ENCODE measurements around the gene SLC25A21. TPM values are rescaled to one million over a fixed set of nuclear protein-coding genes. Genes with fewer than 3 reads are reported as not detected.
A peak's percentile ranks its signal among the peaks of the same experiment; 100 is the strongest.

The SLC25A21 gene
- total RNA-seq, 8 experiments from 2014 or later: 0.52 to 2.9 (median 1.4) TPM

- Histone ChIP-seq H3K27ac (no peak overlapping the region), H3K4me1 (replicated peaks in 1 of 2) (peaks cover 6 to 12% of the 10 kb centered on the region in 2 donors), H3K4me3 (no peak overlapping the region)
- ATAC-seq (replicated peaks in 6 of 8): no peak
- WGBS, 10 experiments: 0 to 40% (median 25%) methylated on average over 1 to 10 of the region's 11 CpGs; no CpG with 5 or more reads in 1 of the 10 experiments
- in situ Hi-C loops (cut with MboI; ENCODE audit: low pct_unique_long_range_greater_than_20kb in 2 of 9, low sequenced_read_pairs in 9 of 9, unreplicated experiment in 9 of 9): loop anchor here in 4 of 9 experiments (10.0 to 25.0 kb wide), 4 partner anchors 99 to 282 kb away; partner anchors contain the start of gene NKX2-1 (in 1 of the 4)
Observed at GRCh38 chr14:36655571-36655962, 516.8 kb downstream of the SLC25A21 start.

- no peak for ATAC-seq (replicated peaks in 6 of 8)
- Histone ChIP-seq H3K27ac (no peak overlapping the region), H3K4me1 (replicated peaks in 1 of 2) (peaks cover 6 to 12% of the 10 kb centered on the region in 2 donors), H3K4me3 (no peak overlapping the region)
- WGBS, 10 experiments: 0 to 40% (median 13%) methylated on average over 1 to 21 of the region's 34 CpGs; no CpG with 5 or more reads in 2 of the 10 experiments
- in situ Hi-C loops (cut with MboI; ENCODE audit: low pct_unique_long_range_greater_than_20kb in 2 of 9, low sequenced_read_pairs in 9 of 9, unreplicated experiment in 9 of 9): loop anchor here in 4 of 9 experiments (10.0 to 25.0 kb wide), 4 partner anchors 100 to 282 kb away; partner anchors contain the start of gene NKX2-1 (in 1 of the 4)
Observed at GRCh38 chr14:36654794-36655381, 517.5 kb downstream of the SLC25A21 start.

DNA sequence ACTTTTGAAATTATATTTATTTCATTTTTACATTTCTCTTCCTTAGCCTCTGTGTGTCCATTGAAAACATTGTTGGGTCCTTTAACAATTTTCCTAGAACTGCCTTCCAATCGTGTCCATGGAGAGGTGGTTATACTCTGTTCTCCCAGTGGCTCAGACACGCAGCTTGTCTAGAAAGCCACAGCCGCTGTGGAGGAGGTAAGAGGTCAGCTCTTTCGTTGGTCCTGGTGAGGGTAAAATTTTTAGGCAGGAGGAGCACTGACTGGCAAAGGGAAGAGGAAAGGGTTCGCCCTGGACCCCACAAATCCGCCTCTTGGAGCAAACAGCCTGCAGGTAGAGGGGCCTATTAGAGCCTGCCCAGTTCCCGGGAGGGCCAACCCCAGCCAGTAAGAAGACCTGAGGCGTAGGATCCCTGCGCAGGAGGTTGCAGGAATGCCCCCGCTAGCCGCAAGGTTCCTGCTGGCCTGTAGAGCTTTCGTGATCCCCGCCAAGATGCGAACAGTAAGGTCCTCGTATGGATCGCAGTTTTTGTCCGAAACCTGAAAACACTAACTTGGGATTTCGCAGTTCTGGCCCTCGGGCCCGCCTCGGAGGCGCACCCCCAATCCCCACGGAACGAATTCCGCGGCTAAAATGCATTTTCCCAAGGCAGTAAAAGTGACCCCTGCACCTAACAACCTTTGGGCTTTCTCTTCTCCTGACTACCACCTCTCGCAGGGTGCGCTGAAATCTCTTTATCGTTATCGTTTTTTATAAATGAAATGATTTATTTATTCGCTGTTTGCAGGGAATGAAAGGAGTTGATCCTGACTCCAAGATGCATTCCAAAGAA is 518.2 kb downstream of the SLC25A21 start:
- Histone ChIP-seq H3K4me1 (replicated peaks in 1 of 2) (peaks cover 6 to 12% of the 10 kb centered on the region in 2 donors), H3K27ac (no peak overlapping the region), H3K4me3 (no peak overlapping the region)
- in situ Hi-C loops (cut with MboI; ENCODE audit: low pct_unique_long_range_greater_than_20kb in 2 of 9, low sequenced_read_pairs in 9 of 9, unreplicated experiment in 9 of 9): loop anchor here in 4 of 9 experiments (10.0 to 25.0 kb wide), 4 partner anchors 101 to 283 kb away; partner anchors contain the start of gene NKX2-1 (in 1 of the 4)
- ATAC-seq (replicated peaks in 6 of 8): no peak
- 0 to 51% (median 4%) methylated on average over 1 to 23 of the region's 31 CpGs for WGBS, 10 experiments

DNA sequence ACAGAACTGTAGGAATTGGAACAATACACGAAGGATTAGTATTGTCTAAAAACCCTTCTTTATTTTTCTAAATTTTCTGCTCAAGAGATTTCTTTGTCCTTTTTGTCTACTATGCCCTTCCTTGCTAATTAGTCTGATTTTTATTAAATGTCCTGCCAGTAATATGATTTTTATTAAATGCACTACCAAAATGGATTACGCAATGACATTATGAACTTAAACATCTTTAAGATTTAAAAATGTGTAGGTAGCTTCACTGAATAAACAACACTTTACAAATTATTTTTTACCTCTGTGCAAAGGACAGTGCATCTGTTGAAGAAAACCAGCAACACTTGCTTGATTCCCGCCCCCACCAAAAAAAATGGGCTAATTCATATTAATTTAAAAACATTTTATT is 519.0 kb downstream of the SLC25A21 start:
- Histone ChIP-seq H3K4me3 (no peak overlapping the region), H3K4me1 (replicated peaks in 1 of 2) (peaks cover 6 to 12% of the 10 kb centered on the region in 2 donors), H3K27ac (no peak overlapping the region)
- ATAC-seq (replicated peaks in 6 of 8): no peak
- 29 to 81% (median 47%) methylated on average over 1 to 3 of the region's 3 CpGs; no CpG with 5 or more reads in 2 of the 10 experiments for WGBS, 10 experiments
- in situ Hi-C loops (cut with MboI; ENCODE audit: low pct_unique_long_range_greater_than_20kb in 2 of 9, low sequenced_read_pairs in 9 of 9, unreplicated experiment in 9 of 9): loop anchor here in 4 of 9 experiments (10.0 to 25.0 kb wide), 4 partner anchors 101 to 284 kb away; partner anchors contain the start of gene NKX2-1 (in 1 of the 4)

- Histone ChIP-seq H3K4me1 (replicated peaks in 1 of 2) (peaks cover 5 to 12% of the 10 kb centered on the region in 2 donors), H3K4me3 (no peak overlapping the region), H3K27ac (no peak overlapping the region)
- ATAC-seq (replicated peaks in 6 of 8): no peak
- in situ Hi-C loops (cut with MboI; ENCODE audit: low pct_unique_long_range_greater_than_20kb in 2 of 9, low sequenced_read_pairs in 9 of 9, unreplicated experiment in 9 of 9): loop anchor here in 4 of 9 experiments (10.0 to 25.0 kb wide), 4 partner anchors 102 to 285 kb away; partner anchors contain the start of gene NKX2-1 (in 1 of the 4)
Observed at GRCh38 chr14:36652542-36653201, 519.7 kb downstream of the SLC25A21 start.

GRCh38 chr14:36649872-36650650 is 522.3 kb downstream of the SLC25A21 start:
- ATAC-seq (replicated peaks in 6 of 8): no peak
- WGBS, 10 experiments: 2 to 54% (median 10%) methylated on average over 1 to 4 of the region's 4 CpGs
- Histone ChIP-seq H3K4me1 (replicated peaks in 1 of 2) (no peaks in the 10 kb centered on the region), H3K4me3 (no peak overlapping the region), H3K27ac (no peak overlapping the region)
- in situ Hi-C loops (cut with MboI; ENCODE audit: low pct_unique_long_range_greater_than_20kb in 2 of 9, low sequenced_read_pairs in 9 of 9, unreplicated experiment in 9 of 9): loop anchor here in 6 of 9 experiments (10.0 to 25.0 kb wide), 6 partner anchors 105 to 512 kb away; partner anchors contain the start of genes NKX2-1 (in 1 of the 6) and SLC25A21 (in 1 of the 6)

DNA sequence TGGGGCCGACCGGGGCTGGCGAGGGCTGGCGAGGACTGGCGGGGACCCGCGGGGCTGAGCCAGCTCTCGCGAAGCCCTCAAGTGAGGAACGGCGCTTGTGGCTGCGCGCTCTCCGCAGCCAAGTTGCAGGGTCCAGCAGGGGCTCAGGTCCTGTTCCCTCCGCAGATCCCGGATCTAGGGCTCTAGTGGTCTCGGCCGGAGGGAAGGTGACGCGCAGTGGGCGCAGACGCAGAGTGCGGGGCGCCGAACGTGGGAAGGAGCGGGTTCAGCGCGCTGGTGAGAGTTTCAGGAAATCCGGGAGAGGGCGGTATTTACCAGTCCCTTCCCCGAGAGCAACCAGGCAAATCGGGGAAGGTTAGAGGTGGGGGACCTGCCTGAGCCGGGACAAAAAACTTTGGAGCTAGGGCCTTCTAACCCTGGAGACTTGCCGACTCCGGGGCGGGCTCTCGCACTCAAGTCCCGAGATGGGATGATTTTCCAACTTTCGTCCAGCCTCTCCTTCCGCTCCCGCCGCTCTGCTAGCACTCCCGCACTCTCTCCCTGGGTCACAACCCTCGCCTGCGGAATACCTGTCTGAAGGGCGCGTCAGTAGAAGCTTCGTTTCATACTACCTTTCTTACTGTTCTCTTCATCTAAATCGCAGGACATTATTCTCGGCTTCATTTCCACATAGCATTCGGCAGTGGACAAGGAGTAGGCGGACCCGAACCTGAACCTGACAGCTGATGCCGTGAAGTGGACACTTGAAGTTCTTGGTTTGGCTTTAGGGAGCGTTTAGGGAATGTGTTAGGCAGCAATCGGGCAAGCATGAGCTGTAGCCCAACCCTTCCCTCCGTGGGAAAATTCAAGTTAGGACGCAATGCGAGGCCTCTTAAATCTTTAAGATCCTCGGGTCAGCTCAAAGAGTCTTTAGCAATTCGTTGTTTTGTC is 524.3 kb downstream of the SLC25A21 start:
- 0 to 55% (median 7%) methylated on average over 1 to 32 of the region's 62 CpGs for WGBS, 10 experiments
- in situ Hi-C loops (cut with MboI; ENCODE audit: low pct_unique_long_range_greater_than_20kb in 2 of 9, low sequenced_read_pairs in 9 of 9, unreplicated experiment in 9 of 9): loop anchor here in 4 of 9 experiments (10.0 to 25.0 kb wide), 4 partner anchors 287 to 514 kb away; partner anchors contain the start of gene SLC25A21 (in 1 of the 4)
- Histone ChIP-seq H3K4me3 (peak overlapping the region; percentile 26 to 52 (median 40)), H3K27ac (no peak overlapping the region), H3K4me1 (replicated peaks in 1 of 2) (no peaks in the 10 kb centered on the region)
- ATAC-seq (replicated peaks in 6 of 8): peak; percentile 82 to 89 (median 85)

GRCh38 chr14:36647417-36647823 is 525.0 kb downstream of the SLC25A21 start:
- H3K27ac ChIP-seq: no peak overlapping the region
- WGBS, 10 experiments: 0 to 2% (median 0%) methylated on average over 1 to 9 of the region's 34 CpGs; no CpG with 5 or more reads in 7 of the 10 experiments
- in situ Hi-C loops (cut with MboI; ENCODE audit: low pct_unique_long_range_greater_than_20kb in 2 of 9, low sequenced_read_pairs in 9 of 9, unreplicated experiment in 9 of 9): loop anchor here in 4 of 9 experiments (10.0 to 25.0 kb wide), 4 partner anchors 287 to 515 kb away; partner anchors contain the start of gene SLC25A21 (in 1 of the 4)
- peak overlapping the region; percentile 26 to 52 (median 40) for H3K4me3 ChIP-seq
- no peaks in the 10 kb centered on the region for H3K4me1 ChIP-seq (replicated peaks in 1 of 2)
- ATAC-seq (replicated peaks in 6 of 8): peak; percentile 14 to 71 (median 64)

DNA sequence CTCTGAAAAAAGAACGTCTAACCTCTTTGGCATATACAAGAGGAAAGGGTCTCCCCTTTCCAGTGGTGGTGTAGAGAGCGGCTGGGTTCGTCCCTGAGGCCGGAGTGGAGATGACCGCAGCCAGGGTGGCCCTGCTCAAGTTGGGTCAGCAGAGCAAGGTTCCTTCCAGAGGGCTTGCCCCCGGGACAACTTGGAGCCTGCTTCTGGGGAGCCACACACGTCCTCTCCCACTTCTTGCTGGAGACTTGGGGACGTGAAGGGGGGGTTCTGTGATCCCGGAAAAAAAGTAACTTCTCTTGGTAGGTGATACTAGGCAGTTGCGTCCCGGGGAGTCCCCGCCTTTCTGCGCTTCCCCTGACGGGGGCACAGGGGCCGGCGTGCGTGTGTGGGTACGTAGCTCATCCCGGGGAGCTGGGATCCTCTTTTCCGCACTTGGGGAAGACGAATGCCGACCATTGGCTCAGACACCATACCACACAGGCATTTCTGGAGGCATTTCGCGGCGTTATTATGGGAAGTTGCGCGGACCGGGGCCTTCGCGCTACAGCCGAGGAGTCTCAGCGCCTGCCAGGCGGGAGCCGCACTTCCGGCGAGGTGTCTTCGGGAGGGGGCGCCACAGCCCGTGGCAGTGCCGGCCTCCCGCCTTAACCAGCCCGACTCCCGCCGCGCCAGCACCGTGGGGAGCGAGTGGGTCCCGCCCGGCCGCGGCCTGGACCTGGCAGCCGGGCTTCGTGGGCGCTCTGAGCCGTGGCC is 525.6 kb downstream of the SLC25A21 start:
- Histone ChIP-seq H3K4me3 (peak overlapping the region; percentile 26 to 52 (median 40)), H3K4me1 (replicated peaks in 1 of 2) (no peaks in the 10 kb centered on the region), H3K27ac (no peak overlapping the region)
- 0 to 58% (median 9%) methylated on average over 2 to 16 of the region's 55 CpGs; no CpG with 5 or more reads in 2 of the 10 experiments for WGBS, 10 experiments
- in situ Hi-C loops (cut with MboI; ENCODE audit: low pct_unique_long_range_greater_than_20kb in 2 of 9, low sequenced_read_pairs in 9 of 9, unreplicated experiment in 9 of 9): loop anchor here in 4 of 9 experiments (10.0 to 25.0 kb wide), 4 partner anchors 288 to 515 kb away; partner anchors contain the start of gene SLC25A21 (in 1 of the 4)
- peak; percentile 50 to 76 (median 60) for ATAC-seq (replicated peaks in 6 of 8)

GRCh38 chr14:36633580-36633979 is 538.8 kb downstream of the SLC25A21 start:
- no peak for ATAC-seq (replicated peaks in 6 of 8)
- H3K27ac ChIP-seq: no peak overlapping the region
- in situ Hi-C loops (cut with MboI; ENCODE audit: low pct_unique_long_range_greater_than_20kb in 2 of 9, low sequenced_read_pairs in 9 of 9, unreplicated experiment in 9 of 9): loop anchor here in 3 of 9 experiments (25.0 kb wide), 3 partner anchors 304 to 529 kb away; partner anchors contain the start of gene SLC25A21 (in 1 of the 3)
- H3K4me1 ChIP-seq (replicated peaks in 1 of 2): no peaks in the 10 kb centered on the region
- H3K4me3 ChIP-seq: no peak overlapping the region
- 32 to 100% (median 71%) methylated on average over 1 to 3 of the region's 3 CpGs for WGBS, 10 experiments

All from motor neuron (in vitro differentiated cells).